Epithelial cell of prostate (primary cell): Measurements from ENCODE around the gene SMIM33.
"Not testable (repeated sequence)": the region's sequence is repeated elsewhere in the genome, so short reads cannot be mapped to it uniquely, and the experiment has no call there.

Source experiments
- DNase-seq: peaks from one replicate; pipeline ENCODE4 v3.0.0-alpha.2; 2011; ENCODE audit warnings: low read depth, low spot score
- H3K27ac ChIP-seq: fragments of 450-650 bp; 2 replicates; pipeline ENCODE4 v1.5.1; 2017; ENCODE audit warnings: mild to moderate bottlenecking

SMIM33 gene

GRCh38 chr5:139456776-139457175 is 14.0 kb upstream of the SMIM33 start:
- DNase-seq = no peak
- H3K27ac ChIP-seq = no peak overlapping the region

GRCh38 chr5:139457241-139457640 is 13.6 kb upstream of the SMIM33 start:
- no peak for DNase-seq
- no peak overlapping the region for H3K27ac ChIP-seq

- no peak overlapping the region for H3K27ac ChIP-seq
- DNase-seq = no peak
Measured at GRCh38 chr5:139457653-139458306, 13.0 kb upstream of the SMIM33 start.

GRCh38 chr5:139458580-139459407 is 12.0 kb upstream of the SMIM33 start:
- no peak for DNase-seq
- peak overlapping the region; percentile 42 for H3K27ac ChIP-seq

GRCh38 chr5:139459451-139459934 is 11.3 kb upstream of the SMIM33 start:
- H3K27ac ChIP-seq = peak overlapping the region; percentile 42
- DNase-seq = no peak

GRCh38 chr5:139460455-139460854 is 10.3 kb upstream of the SMIM33 start:
- H3K27ac ChIP-seq = no peak overlapping the region
- DNase-seq = no peak

- DNase-seq = no peak
- no peak overlapping the region for H3K27ac ChIP-seq
Measured at GRCh38 chr5:139461176-139461575, 9.6 kb upstream of the SMIM33 start.

GRCh38 chr5:139461698-139462097 is 9.1 kb upstream of the SMIM33 start:
- DNase-seq = no peak

GRCh38 chr5:139462586-139463276 is 8.1 kb upstream of the SMIM33 start, which contains the start of gene ECSCR:
ECSCR (minus strand) TSS chr5:139462743; CDS start chr5:139462670, 73 bp downstream.
- no peak within 1 kb of the TSS for H3K27ac ChIP-seq
- DNase-seq = no peak

More at GRCh38 chr5:139461698-139462097, 9.1 kb upstream of the SMIM33 start:
- H3K27ac ChIP-seq = no peak overlapping the region

- DNase-seq = no peak
- H3K27ac ChIP-seq = no peak overlapping the region
Measured at GRCh38 chr5:139468421-139468931, 2.3 kb upstream of the SMIM33 start.

- DNase-seq = no peak
- peak overlapping the region; percentile 60 for H3K27ac ChIP-seq
Measured at GRCh38 chr5:139472386-139473030, 1.7 kb downstream of the SMIM33 start.

GRCh38 chr5:139473105-139473504 is 2.3 kb downstream of the SMIM33 start:
- peak overlapping the region; percentile 60 for H3K27ac ChIP-seq
- DNase-seq = no peak

GRCh38 chr5:139473565-139473964 is 2.8 kb downstream of the SMIM33 start:
- DNase-seq = no peak
- peak overlapping the region; percentile 60 for H3K27ac ChIP-seq

GRCh38 chr5:139474890-139475791 is 4.3 kb downstream of the SMIM33 start:
- DNase-seq = no peak
- H3K27ac ChIP-seq = no peak overlapping the region

GRCh38 chr5:139475865-139476617 is 5.2 kb downstream of the SMIM33 start:
- H3K27ac ChIP-seq = no peak overlapping the region
- DNase-seq = no peak

- H3K27ac ChIP-seq, DNase-seq: not testable (repeated sequence)
Measured at GRCh38 chr5:139478657-139479423, 8.0 kb downstream of the SMIM33 start.

GRCh38 chr5:139479729-139480128 is 8.9 kb downstream of the SMIM33 start:
- H3K27ac ChIP-seq, DNase-seq: not testable (repeated sequence)

- peak overlapping the region; percentile 94 for H3K27ac ChIP-seq
- no peak for DNase-seq
Measured at GRCh38 chr5:139481122-139481533, 10.3 kb downstream of the SMIM33 start.
